ENCODE results near the gene PRPSAP1.

DNA sequence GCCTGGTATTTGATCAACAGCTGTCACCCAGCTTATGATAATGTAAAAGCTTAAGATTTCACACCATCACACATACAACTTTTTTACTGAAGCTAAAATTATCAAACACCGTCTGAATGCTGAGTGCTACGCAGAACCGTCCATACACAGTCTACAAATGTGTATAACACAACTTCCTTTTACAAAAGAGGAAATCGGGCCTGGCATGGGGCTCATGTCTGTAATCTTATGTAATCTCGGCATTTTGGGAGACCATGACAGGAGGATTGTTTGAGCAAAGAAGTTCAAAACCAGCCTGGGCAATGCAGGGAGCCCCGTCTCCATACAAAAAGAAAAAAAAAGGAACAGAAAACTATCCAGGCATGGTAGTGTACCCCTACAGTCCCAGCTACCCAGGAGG, 26.0 kb downstream of the PRPSAP1 start:
- no peak for TF ChIP-seq POLR2AphosphoS5 (IDR thresholded peaks at IDR 0.05; ENCODE audit: low read depth, low read length)
- TF ChIP-seq, protein P1, sequence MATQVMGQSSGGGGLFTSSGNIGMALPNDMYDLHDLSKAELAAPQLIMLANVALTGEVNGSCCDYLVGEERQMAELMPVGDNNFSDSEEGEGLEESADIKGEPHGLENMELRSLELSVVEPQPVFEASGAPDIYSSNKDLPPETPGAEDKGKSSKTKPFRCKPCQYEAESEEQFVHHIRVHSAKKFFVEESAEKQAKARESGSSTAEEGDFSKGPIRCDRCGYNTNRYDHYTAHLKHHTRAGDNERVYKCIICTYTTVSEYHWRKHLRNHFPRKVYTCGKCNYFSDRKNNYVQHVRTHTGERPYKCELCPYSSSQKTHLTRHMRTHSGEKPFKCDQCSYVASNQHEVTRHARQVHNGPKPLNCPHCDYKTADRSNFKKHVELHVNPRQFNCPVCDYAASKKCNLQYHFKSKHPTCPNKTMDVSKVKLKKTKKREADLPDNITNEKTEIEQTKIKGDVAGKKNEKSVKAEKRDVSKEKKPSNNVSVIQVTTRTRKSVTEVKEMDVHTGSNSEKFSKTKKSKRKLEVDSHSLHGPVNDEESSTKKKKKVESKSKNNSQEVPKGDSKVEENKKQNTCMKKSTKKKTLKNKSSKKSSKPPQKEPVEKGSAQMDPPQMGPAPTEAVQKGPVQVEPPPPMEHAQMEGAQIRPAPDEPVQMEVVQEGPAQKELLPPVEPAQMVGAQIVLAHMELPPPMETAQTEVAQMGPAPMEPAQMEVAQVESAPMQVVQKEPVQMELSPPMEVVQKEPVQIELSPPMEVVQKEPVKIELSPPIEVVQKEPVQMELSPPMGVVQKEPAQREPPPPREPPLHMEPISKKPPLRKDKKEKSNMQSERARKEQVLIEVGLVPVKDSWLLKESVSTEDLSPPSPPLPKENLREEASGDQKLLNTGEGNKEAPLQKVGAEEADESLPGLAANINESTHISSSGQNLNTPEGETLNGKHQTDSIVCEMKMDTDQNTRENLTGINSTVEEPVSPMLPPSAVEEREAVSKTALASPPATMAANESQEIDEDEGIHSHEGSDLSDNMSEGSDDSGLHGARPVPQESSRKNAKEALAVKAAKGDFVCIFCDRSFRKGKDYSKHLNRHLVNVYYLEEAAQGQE (IDR thresholded peaks at IDR 0.05; ENCODE audit: insufficient read depth in 1 of 2, low read depth in 2 of 2, low read length in 1 of 2), result no peak
